Measurements from ENCODE around the gene SYNE1.
A peak's percentile ranks its signal among the peaks of the same experiment; 100 is the strongest.

The SYNE1 gene

GRCh38 chr6:152292555-152292954 is 344.6 kb downstream of the SYNE1 start:
- TF ChIP-seq CTCF (IDR thresholded peaks at IDR 0.05; ENCODE audit: control insufficient read depth, extremely low read depth, insufficient read depth), result no peak
- DNase-seq (ENCODE audit: low read depth), result no peak
- H3K4me3 ChIP-seq (ENCODE audit: low read depth, low read length), result no peak overlapping the region

- no peak for TF ChIP-seq CTCF (IDR thresholded peaks at IDR 0.05; ENCODE audit: control insufficient read depth, extremely low read depth, insufficient read depth)
- DNase-seq (ENCODE audit: low read depth), result no peak
- no peak overlapping the region for H3K4me3 ChIP-seq (ENCODE audit: low read depth, low read length)
Observed at GRCh38 chr6:152290693-152291092, 346.5 kb downstream of the SYNE1 start.

GRCh38 chr6:152277826-152278329 is 359.3 kb downstream of the SYNE1 start:
- peak; percentile 87 for DNase-seq (ENCODE audit: low read depth)
- H3K4me3 ChIP-seq (ENCODE audit: low read depth, low read length), result no peak overlapping the region
- TF ChIP-seq CTCF (IDR thresholded peaks at IDR 0.05; ENCODE audit: control insufficient read depth, extremely low read depth, insufficient read depth), result no peak

- no peak for TF ChIP-seq CTCF (IDR thresholded peaks at IDR 0.05; ENCODE audit: control insufficient read depth, extremely low read depth, insufficient read depth)
- no peak for DNase-seq (ENCODE audit: low read depth)
- no peak overlapping the region for H3K4me3 ChIP-seq (ENCODE audit: low read depth, low read length)
Observed at GRCh38 chr6:152273638-152274037, 363.5 kb downstream of the SYNE1 start.

GRCh38 chr6:152273002-152273401 is 364.2 kb downstream of the SYNE1 start:
- no peak overlapping the region for H3K4me3 ChIP-seq (ENCODE audit: low read depth, low read length)
- TF ChIP-seq CTCF (IDR thresholded peaks at IDR 0.05; ENCODE audit: control insufficient read depth, extremely low read depth, insufficient read depth), result no peak
- no peak for DNase-seq (ENCODE audit: low read depth)

GRCh38 chr6:152272486-152272885 is 364.7 kb downstream of the SYNE1 start:
- no peak for DNase-seq (ENCODE audit: low read depth)
- TF ChIP-seq CTCF (IDR thresholded peaks at IDR 0.05; ENCODE audit: control insufficient read depth, extremely low read depth, insufficient read depth), result no peak
- no peak overlapping the region for H3K4me3 ChIP-seq (ENCODE audit: low read depth, low read length)

- no peak overlapping the region for H3K4me3 ChIP-seq (ENCODE audit: low read depth, low read length)
- no peak for TF ChIP-seq CTCF (IDR thresholded peaks at IDR 0.05; ENCODE audit: control insufficient read depth, extremely low read depth, insufficient read depth)
- DNase-seq (ENCODE audit: low read depth), result no peak
Observed at GRCh38 chr6:152271776-152272464, 365.2 kb downstream of the SYNE1 start.
